ENCODE results near the gene TSPAN5.

Gene TSPAN5

GRCh38 chr4:98615991-98616390 lies 42.4 kb downstream of the TSPAN5 start:
- no peak for FAIRE-seq

- FAIRE-seq: no peak
Observed at GRCh38 chr4:98614662-98615061, 43.7 kb downstream of the TSPAN5 start.

GRCh38 chr4:98614094-98614493 lies 44.3 kb downstream of the TSPAN5 start:
- no peak for FAIRE-seq

- no peak for FAIRE-seq
Observed at GRCh38 chr4:98613453-98614075, 44.8 kb downstream of the TSPAN5 start.

- no peak for FAIRE-seq
Observed at GRCh38 chr4:98612318-98613250, 45.8 kb downstream of the TSPAN5 start.

- no peak for FAIRE-seq
Observed at GRCh38 chr4:98611677-98612317, 46.6 kb downstream of the TSPAN5 start.

- no peak for FAIRE-seq
Observed at GRCh38 chr4:98610926-98611676, 47.3 kb downstream of the TSPAN5 start.

- FAIRE-seq: no peak
Observed at GRCh38 chr4:98610431-98610830, 48.0 kb downstream of the TSPAN5 start.

GRCh38 chr4:98609934-98610333 lies 48.5 kb downstream of the TSPAN5 start:
- no peak for FAIRE-seq

GRCh38 chr4:98608356-98608755 lies 50.1 kb downstream of the TSPAN5 start:
- no peak for FAIRE-seq

- no peak for FAIRE-seq
Observed at GRCh38 chr4:98606894-98607293, 51.5 kb downstream of the TSPAN5 start.

GRCh38 chr4:98605216-98605615 lies 53.2 kb downstream of the TSPAN5 start:
- no peak for FAIRE-seq

GRCh38 chr4:98604723-98605122 lies 53.7 kb downstream of the TSPAN5 start:
- no peak for FAIRE-seq

- FAIRE-seq: no peak
Observed at GRCh38 chr4:98603683-98604521, 54.5 kb downstream of the TSPAN5 start.

- FAIRE-seq: no peak
Observed at GRCh38 chr4:98602270-98602669, 56.1 kb downstream of the TSPAN5 start.

- no peak for FAIRE-seq
Observed at GRCh38 chr4:98601708-98602107, 56.7 kb downstream of the TSPAN5 start.

- FAIRE-seq: no peak
Observed at GRCh38 chr4:98599617-98600205, 58.7 kb downstream of the TSPAN5 start.

GRCh38 chr4:98586962-98587354 lies 71.5 kb downstream of the TSPAN5 start:
- FAIRE-seq: no peak

- FAIRE-seq: no peak
Observed at GRCh38 chr4:98586291-98586961, 72.0 kb downstream of the TSPAN5 start.

- no peak for FAIRE-seq
Observed at GRCh38 chr4:98585596-98585995, 72.8 kb downstream of the TSPAN5 start.

GRCh38 chr4:98584265-98584664 lies 74.1 kb downstream of the TSPAN5 start:
- FAIRE-seq: no peak
